GM15510 (cell line): ENCODE results near the gene RYK.

ENCODE experiments used
- POLR2A ChIP-seq: IDR thresholded peaks from 3 replicates; pipeline ENCODE4 v1.6.1; 2011; ENCODE audit warnings: borderline replicate concordance; ENCODE audit not compliant: insufficient read length; ENCODE audit errors: extremely low read depth

The RYK gene

DNA sequence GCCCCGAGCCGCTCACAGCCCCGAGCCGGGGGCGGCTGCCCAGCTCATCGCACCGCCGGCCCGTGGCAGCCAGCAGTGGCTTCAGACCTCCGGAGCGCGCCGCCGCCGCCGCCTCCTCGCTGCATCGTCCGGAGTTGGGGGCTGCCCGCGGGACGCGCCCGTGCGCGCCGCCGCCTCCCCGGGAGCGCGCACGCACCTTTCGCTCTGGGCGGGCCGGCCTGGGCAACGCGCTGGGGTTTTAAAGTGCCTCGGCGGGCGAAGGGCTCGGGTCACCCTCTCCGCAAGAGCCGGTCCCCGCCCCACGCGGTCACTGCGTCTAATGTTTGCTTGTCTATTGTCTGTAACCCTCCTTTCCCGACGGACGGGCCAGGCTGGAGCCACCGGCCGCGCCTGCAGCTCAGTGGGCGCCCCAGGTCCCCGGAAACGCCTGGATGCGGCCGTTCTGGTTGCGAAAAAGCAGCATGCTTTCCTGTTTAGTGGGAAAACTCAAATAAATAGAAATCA, at the start of gene RYK:
TSS of gene RYK (minus strand) at position 143 of the 504 bp plus-strand sequence. CDS start 205 bp downstream, outside the sequence.
- TF ChIP-seq POLR2A = peak; percentile 69

DNA sequence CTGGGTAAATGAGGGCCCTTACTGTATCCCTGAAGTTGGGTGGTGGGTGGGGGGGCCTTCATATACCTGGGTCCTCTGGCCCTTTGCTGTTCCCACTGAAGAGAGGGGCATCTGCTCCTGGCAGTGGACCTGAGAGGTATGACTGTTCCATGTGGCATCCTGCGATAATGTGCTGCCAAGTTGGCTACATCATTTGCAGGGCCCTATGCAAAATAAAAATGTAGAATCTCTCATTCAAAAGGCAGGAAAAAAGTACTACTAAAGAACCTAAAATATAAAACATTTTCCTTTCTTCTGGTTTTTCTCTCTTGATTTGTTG, 49.2 kb upstream of the RYK start:
- no peak for TF ChIP-seq POLR2A

DNA sequence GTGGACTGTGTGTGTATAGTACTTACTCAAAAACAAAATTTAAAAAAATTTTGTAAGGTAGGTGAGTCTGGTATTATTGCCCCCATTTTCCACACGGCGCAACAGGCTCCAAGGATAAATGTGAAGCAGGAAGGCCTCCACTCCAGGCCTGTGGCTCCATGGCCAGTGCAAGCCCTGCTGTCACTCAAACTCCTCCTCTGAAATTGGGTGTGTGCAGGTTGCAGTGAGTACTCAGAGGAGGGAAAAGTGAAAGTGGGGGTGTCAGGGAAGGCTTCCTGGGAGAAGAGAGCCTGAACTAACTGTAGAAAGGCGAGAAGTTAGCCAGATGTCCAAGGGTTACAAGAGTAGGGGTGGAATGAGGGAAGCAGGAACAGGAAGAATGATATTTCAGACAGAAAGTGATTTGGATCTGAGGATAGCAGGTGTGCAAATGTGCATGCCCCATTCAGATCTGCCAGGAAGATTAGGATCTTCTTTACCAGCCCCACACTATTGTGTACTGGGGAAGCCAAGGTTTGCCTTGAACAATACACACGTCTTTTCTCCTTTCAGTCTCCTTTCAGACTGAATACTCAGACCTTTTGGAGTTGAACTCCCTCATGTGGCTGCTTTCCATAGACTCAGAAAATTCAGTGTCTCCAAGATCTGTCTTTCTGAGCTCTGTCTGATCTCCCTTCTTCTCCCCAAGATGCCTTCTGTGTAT, 48.7 kb upstream of the RYK start:
- TF ChIP-seq POLR2A = no peak

DNA sequence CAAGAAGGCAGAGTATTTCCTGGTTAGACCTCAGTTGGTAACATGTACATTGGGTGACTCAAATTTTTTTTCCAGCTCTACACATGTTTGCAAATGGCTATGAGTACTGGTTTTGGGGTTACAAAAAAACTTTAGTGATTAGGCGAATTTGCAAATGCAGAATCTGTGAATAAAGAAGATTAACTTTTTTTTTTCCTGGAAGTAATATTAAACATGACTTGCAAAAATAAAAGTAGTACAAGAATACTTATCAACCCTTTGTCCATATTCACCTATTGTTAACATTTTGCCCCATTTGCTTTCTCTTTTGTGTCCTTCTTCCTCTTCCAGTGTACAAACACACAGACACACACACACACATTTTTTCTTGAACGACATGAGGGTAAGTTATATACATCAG, 47.6 kb upstream of the RYK start:
- no peak for TF ChIP-seq POLR2A

DNA sequence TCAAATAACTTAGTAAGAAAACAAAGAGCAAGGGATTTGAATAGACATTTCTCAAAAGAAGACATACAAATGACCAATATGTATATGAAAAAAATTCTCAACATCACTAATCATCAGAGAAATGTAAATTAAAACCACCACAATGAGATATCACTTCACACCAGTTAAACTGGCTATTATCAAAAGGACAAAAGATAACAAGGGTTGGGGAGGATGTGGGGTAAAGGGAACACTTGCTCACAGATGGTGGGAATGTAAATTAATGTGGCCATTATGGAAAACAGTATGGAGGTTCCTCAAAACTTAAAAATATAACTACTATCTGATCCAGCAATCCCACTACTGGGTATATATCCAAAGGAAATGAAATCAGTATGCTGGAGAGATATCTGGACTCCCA, 46.0 kb upstream of the RYK start:
- TF ChIP-seq POLR2A = no peak

DNA sequence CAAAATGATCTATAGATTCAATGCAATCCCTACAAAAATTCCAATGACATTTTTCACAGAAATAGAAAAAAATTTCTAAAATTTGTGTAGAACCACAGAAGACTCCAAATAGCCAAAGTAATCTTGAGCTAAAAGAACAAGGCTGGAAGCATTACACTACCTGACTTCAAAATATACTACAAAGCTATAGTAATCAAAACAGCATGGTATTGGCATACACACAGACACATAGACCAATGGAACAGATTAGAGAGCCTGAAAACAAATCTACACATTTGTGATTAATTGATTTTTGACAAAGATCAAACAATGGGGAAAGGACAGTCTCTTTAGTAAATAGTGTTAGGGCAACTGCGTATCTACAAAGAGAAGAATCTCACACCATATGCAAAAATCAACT, 45.3 kb upstream of the RYK start:
- TF ChIP-seq POLR2A = no peak

DNA sequence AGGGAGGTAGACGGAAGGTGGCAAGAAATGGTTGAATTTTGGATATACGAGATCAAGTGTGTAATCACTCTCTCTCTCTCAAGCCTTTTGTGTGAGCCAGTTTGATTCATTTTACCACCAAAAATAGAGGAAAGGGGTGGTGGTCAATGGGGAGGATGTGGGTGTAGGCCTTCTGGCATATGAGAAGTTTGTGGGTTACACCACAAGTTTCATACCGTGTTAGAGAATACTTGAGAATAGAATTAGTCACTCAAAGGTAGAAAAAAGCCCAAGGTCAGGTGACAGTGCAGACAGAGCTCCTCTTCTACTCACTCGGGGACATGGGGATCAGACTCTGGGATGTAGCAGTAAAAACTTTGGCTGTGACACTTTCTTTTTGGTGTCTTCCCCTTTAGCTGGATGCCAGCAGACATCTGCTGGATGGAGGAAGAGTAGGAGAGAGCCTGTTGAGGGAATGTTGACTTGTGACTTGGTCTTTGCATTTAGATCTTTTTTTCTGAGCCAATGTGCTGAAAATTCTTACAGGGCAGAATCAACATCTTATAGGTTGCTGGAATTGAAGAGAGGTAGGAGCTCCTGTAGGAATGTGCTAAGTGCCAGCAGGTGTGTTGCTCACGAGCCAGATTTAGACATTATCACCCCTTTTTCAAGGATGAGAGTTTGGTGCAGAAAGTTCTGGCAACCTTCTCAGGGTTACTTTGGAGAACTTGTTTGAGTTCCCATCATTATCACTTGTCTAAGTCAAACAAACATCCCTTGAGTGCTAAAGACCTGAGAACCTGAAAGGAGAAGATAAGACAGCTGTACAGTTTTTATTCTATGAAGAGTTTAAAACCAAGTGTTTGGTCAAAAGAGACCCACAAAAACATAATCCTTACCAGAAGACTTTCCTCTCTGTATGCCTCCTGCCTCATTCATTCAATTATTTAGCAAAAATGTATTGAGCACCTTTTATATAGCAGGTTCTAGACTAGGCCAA, 43.9 kb upstream of the RYK start:
- TF ChIP-seq POLR2A = no peak

DNA sequence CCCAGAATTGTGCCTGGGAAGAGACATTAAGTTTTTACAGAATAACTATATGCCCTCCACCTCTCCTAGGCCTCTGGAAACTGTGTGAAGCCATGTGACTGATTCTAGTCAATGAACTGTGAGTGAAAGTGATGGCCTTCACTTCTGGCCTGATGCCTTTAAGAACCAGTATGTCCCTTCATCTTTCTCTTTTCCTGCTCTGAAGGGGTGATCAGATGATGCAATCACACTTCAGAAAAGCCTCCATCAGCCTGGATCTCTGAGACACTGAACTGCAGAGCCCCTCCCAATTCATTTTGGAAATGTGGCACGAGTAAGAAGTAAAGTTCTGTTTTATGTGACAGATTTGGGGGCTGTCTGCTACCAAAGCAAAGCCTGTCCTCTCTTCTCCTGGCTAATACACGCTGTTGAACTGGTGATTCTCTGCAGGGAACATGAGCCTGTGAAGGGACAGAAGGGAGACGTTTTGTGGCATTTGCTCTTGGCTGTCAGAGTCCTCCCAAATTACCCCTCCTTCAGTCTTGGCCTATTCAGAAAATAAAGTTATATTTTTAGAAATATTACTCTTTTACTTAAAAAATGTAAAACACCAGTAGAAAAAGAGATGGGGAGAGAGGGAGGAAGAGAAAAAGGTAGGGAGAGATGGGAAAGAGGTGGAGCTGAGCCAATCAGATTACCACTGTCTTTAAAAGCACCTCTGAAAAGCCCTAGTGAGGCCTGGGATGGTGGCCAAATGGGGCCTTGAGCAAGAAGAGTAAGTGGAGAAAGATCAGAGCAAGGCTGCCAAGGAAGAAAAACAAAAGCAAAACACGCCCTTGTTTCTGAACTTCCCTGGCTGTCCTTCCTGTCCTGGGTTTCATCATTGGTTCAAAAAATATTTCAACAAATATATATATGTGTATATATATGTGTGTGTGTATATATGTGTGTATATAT, 40.9 kb upstream of the RYK start:
- no peak for TF ChIP-seq POLR2A

DNA sequence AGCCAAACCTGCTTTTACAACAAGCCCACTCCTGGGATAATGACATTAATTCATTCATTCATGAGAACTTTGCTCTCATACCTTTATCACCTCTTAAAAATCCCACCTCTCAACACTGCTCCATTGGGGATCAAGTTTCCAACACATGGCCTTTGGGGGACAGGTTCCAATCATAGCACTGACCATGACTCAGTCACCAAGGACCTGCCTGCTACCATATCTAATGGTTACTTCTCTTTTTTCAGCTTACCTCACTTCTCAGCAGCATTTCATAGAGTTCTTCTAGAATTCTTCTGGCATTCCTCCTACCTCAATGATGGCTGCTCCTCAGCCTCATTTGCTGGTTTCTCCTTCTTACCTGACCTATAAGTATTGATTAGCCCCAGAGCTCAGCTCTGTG, 36.9 kb upstream of the RYK start:
- TF ChIP-seq POLR2A = no peak

DNA sequence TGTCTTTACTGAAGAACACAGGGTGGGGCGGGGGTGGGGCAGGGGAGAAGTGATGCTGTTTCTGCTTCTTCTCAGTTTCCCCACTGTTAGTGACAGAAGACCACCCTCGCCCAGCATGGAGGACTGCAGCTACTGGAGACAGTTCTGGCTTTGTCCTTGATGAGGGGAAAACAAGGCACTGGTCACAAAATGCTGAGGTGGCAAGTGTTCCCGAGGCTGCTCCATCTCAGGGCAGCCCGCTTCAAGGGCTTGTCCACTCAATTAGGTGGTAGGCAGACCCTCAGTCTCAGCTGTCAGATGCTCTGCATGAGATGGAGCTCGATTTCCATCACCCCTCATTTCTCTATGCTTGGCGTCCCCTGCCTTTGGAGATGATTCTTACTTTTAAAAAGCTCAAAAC, 33.8 kb upstream of the RYK start:
- no peak for TF ChIP-seq POLR2A

DNA sequence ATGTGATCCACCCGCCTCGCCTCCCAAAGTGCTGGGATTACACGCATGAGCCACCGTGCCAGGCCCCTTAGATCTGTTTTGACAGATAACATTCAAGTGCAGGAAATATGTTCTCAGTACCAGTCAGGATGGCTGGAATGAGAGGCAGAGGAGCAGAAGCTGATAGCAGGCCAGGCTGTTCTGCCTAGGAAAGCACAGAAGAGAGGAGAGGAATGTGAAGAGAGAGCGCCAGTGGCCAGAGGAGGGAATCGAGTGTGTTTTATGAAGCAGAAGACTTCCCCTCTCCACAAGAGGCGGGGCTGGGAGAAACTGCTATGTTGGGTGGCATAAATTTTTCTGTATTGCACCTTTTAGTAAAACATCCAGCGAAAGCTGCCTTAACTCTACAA, 32.0 kb upstream of the RYK start:
- TF ChIP-seq POLR2A = no peak

DNA sequence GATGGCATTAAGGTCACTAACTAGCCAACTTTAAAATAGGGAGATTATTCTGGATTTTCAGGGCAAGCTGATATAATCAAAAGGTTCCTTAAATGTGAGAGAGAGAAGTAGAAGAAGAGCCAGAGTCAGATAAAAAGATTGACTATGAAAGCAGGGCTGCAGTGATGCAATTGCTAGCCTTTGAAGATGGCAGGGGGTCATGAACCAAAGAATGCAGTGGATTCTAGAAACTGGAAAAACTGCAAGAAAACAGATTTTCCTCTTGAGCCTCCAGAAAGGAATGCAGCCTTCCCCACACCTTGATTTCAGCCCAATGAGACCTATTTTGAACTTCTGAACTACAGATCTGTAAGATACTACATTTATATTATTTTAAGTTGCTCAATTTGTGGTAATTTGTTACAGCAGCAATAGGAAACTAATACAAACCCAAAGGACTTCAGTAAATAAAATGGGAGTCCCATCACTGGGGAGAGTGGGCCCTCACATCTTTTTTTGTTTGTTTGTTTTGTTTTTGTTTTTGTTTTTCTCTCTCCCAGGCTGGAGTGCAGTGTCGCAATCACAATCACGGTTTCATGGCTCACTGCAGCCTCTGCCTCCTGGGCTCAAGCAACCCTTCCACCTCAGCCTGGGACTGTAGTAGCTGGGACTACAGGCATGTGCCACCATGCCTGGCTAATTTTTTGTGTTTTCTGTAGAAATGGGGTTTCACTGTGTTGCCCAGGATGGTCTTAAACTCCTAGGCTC, 31.4 kb upstream of the RYK start:
- no peak for TF ChIP-seq POLR2A

DNA sequence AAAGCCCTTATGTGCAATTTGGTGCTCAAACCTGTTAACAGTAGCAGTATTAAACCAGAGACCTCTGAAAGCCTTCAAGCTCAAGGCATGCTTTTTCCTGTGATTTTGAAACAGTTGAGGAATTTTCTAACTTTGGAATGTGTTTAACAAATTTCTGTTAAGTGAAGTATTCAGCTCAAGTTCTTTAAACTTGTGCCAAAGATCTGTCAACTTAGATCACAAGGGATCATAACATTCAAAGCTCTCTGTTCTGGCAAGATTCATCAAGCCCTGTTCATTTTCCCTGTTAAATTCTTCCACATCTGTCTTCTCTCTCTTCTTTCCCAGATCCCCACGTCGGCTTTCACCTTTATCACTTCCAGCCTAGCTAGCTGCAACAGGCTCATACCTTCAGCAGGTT, 28.8 kb upstream of the RYK start:
- TF ChIP-seq POLR2A = no peak

DNA sequence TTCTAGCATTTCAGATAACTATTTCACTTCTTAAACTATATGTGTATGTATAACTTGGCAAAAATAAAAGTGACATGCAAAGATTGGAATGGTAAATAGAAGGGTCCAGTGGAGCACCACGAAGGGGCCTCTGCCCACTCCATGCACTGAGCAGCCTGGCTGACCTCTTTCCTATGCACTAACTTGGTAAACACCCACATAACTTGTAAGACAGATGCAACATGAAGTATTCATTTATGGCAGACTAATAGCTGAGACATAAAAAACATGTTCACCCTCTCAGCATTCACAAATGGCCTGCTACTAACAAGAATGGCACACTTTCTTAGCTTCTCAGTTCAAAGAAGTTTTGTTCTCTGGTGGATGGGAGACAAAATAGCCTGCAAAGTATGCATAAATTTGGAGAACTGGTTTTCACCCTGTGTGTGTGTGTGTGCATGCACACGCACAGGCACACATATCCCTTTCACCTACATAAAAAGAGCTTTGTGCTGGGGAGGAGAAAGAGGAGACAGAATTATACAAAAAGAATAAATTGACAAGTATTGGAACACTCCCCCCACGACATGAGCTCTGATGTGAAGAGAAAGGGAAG, 26.5 kb upstream of the RYK start:
- TF ChIP-seq POLR2A = no peak
